HL-60 (cell line): ENCODE results near the gene PCGF3.

Source experiments
- DNase-seq, 2 experiments: peaks; one replicate each; pipeline ENCODE4 v3.0.0-alpha.2; 2010 to 2020; ENCODE audit warnings: low read depth in 1 of 2, low spot score in 1 of 2
- H3K27ac ChIP-seq: fragments of 250-450 bp; sonication (Bioruptor Pico); replicated peaks from 2 replicates; pipeline ENCODE4 v1.5.1; 2020; ENCODE audit warnings: mild to moderate bottlenecking, moderate library complexity
- H3K27me3 ChIP-seq: fragments of 250-450 bp; sonication (Bioruptor Pico); 2 replicates; pipeline ENCODE4 v1.5.1; 2021; ENCODE audit warnings: mild to moderate bottlenecking, moderate library complexity; ENCODE audit not compliant: insufficient read depth, poor library complexity, severe bottlenecking
- H3K4me3 ChIP-seq: replicated peaks from 2 replicates; pipeline ENCODE4 v1.5.1; 2011; ENCODE audit warnings: mild to moderate bottlenecking, control low read depth, low read length; ENCODE audit not compliant: insufficient read depth
- CTCF ChIP-seq: IDR thresholded peaks from one replicate; pipeline ENCODE4 v1.5.1; 2011; ENCODE audit warnings: low read length, control low read depth, inconsistent platforms; ENCODE audit not compliant: insufficient read depth
- GABPA ChIP-seq: IDR thresholded peaks from 2 replicates; pipeline ENCODE4 v1.6.1; 2012; ENCODE audit warnings: low read depth
- POLR2AphosphoS5 ChIP-seq: IDR thresholded peaks from 2 replicates; pipeline ENCODE4 v1.6.1; 2012; ENCODE audit warnings: low read depth
- SPI1 ChIP-seq: IDR thresholded peaks from 2 replicates; pipeline ENCODE4 v1.6.1; 2012; ENCODE audit warnings: low read depth, mild to moderate bottlenecking, borderline replicate concordance
- TF ChIP-seq, protein P1 (sequence below): IDR thresholded peaks from 2 replicates; pipeline ENCODE4 v1.6.1; 2012; ENCODE audit warnings: low read depth; ENCODE audit not compliant: insufficient replicate concordance

The PCGF3 gene

GRCh38 chr4:714087-714486 is 8.5 kb downstream of the PCGF3 start:
- Histone ChIP-seq H3K27me3 (no peaks in the 10 kb centered on the region), H3K27ac (no peak overlapping the region), H3K4me3 (no peak overlapping the region)
- DNase-seq, result no peak
- TF ChIP-seq, protein P1, sequence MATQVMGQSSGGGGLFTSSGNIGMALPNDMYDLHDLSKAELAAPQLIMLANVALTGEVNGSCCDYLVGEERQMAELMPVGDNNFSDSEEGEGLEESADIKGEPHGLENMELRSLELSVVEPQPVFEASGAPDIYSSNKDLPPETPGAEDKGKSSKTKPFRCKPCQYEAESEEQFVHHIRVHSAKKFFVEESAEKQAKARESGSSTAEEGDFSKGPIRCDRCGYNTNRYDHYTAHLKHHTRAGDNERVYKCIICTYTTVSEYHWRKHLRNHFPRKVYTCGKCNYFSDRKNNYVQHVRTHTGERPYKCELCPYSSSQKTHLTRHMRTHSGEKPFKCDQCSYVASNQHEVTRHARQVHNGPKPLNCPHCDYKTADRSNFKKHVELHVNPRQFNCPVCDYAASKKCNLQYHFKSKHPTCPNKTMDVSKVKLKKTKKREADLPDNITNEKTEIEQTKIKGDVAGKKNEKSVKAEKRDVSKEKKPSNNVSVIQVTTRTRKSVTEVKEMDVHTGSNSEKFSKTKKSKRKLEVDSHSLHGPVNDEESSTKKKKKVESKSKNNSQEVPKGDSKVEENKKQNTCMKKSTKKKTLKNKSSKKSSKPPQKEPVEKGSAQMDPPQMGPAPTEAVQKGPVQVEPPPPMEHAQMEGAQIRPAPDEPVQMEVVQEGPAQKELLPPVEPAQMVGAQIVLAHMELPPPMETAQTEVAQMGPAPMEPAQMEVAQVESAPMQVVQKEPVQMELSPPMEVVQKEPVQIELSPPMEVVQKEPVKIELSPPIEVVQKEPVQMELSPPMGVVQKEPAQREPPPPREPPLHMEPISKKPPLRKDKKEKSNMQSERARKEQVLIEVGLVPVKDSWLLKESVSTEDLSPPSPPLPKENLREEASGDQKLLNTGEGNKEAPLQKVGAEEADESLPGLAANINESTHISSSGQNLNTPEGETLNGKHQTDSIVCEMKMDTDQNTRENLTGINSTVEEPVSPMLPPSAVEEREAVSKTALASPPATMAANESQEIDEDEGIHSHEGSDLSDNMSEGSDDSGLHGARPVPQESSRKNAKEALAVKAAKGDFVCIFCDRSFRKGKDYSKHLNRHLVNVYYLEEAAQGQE, result no peak
- TF ChIP-seq CTCF, result no peak
- TF ChIP-seq POLR2AphosphoS5, result no peak
- TF ChIP-seq SPI1, result no peak
- TF ChIP-seq GABPA, result no peak

DNA sequence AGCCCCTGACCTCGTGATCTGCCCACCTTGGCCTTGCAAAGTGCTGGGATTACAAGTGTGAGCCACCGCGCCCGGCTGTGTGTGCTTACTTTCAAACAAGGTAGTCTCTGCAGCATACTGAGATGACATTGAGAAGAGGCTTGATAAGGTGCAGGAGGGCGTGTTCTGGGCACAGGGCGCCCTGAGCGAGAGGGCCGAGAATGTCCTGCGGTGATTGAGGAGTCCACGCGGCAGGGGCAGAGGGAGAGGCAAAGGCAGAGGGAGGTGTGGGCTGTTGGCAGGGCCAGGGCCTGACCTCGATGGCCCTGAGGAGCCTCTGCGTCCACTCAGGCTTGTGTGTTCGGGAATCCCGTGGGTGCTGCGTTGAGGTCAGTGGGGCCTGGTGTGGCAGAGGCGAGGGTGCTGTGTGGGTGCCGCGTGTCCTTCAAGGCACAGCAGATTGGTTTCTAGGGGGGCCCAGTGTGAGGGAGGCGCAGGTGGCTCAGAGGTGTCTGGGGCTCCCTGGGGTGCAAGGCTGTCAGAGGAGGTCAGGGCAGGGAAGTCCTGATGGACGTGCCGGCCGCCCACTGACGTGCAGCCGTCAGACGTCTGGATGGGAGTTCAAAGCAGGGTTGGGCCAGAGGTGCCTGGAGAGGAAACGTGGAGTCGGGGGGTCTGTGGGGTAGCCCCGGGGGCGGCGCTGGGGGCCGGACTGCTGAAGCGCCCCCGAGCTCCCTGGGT is 12.1 kb downstream of the PCGF3 start:
- no peak for DNase-seq
- TF ChIP-seq CTCF (no peak), SPI1 (no peak), POLR2AphosphoS5 (no peak), GABPA (no peak)
- TF ChIP-seq, protein P1, result no peak
- no peak overlapping the region for H3K27ac ChIP-seq

DNA sequence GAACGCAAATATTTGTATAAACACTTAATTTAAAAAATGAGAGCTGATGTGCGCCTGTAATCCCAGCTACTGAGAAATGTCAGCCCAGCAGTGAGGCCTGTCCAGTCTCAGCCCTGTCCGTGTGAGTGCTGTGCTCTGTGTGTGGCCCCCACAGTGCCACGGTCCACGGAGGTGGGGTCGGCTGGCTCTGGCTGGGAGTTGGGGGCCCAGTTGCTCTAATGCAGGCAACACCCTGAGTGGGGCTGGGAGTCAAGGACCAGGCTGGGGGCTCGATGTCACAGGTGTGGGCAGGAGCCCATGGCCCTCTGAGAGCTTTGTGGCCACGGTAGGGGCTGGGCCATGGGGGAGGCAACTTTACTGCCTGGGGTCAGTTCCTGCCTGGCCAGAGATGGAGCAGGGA is 12.8 kb downstream of the PCGF3 start:
- no peak overlapping the region for H3K4me3 ChIP-seq
- TF ChIP-seq, protein P1, result no peak
- TF ChIP-seq GABPA (no peak), CTCF (no peak), SPI1 (no peak)
- no peak for DNase-seq
- no peak overlapping the region for H3K27ac ChIP-seq
- no peaks in the 10 kb centered on the region for H3K27me3 ChIP-seq

More for the DNA sequence above, 12.1 kb downstream of the PCGF3 start:
- no peak overlapping the region for H3K4me3 ChIP-seq
- H3K27me3 ChIP-seq, result no peaks in the 10 kb centered on the region
